Neural cell (in vitro differentiated cells): Measurements from ENCODE around the gene TNFSF11. TPM values are rescaled to one million over a fixed set of nuclear protein-coding genes. Genes with fewer than 3 reads are reported as not detected.

ENCODE experiments used
- H2AFZ ChIP-seq: fragments of 200-600, 300-800 bp; sonication (generic), shearing (Covaris generic); 2 replicates; pipeline ENCODE4 v1.6.0; 2014; ENCODE audit warnings: low read depth, mild to moderate bottlenecking, antibody characterized with exemption, low read length, moderate library complexity
- H3F3A ChIP-seq: fragments of 200-600 bp; shearing (Covaris generic); 2 replicates; pipeline ENCODE4 v1.6.1; 2016; ENCODE audit warnings: mild to moderate bottlenecking, moderate library complexity, mixed read lengths, antibody characterized with exemption, low read length; ENCODE audit not compliant: insufficient read depth, poor library complexity, severe bottlenecking
- H3K27ac ChIP-seq: fragments of 200-600, 300-800 bp; sonication (generic), shearing (Covaris generic); 2 replicates; pipeline ENCODE4 v1.5.1; 2014; ENCODE audit warnings: mild to moderate bottlenecking, low read length, moderate library complexity
- H3K27me3 ChIP-seq: fragments of 300-800, 200-600 bp; sonication (generic), shearing (Covaris generic); 2 replicates; pipeline ENCODE4 v1.6.0; 2014; ENCODE audit warnings: mild to moderate bottlenecking, low read depth, low read length, moderate library complexity; ENCODE audit not compliant: insufficient read depth
- H3K36me3 ChIP-seq: fragments of 300-800, 200-600 bp; sonication (generic), shearing (Covaris generic); 2 replicates; pipeline ENCODE4 v1.5.1; 2014; ENCODE audit warnings: mild to moderate bottlenecking, antibody characterized with exemption, low read length, moderate library complexity; ENCODE audit not compliant: insufficient read depth
- H3K4me2 ChIP-seq: fragments of 300-800, 200-600 bp; sonication (generic), shearing (Covaris generic); 2 replicates; pipeline ENCODE4 v1.6.0; 2014; ENCODE audit warnings: mild to moderate bottlenecking, low read length
- H3K4me3 ChIP-seq: fragments of 300-800, 200-600 bp; sonication (generic), shearing (Covaris generic); 2 replicates; pipeline ENCODE4 v1.5.1; 2014; ENCODE audit warnings: mild to moderate bottlenecking, low read length, moderate library complexity
- H3K79me2 ChIP-seq: fragments of 200-600 bp; shearing (Covaris generic); replicated peaks from 2 replicates; pipeline ENCODE4 v1.6.0; 2014; ENCODE audit warnings: mild to moderate bottlenecking, low read length, moderate library complexity; ENCODE audit not compliant: insufficient read depth
- H3K9ac ChIP-seq: fragments of 300-800, 200-600 bp; sonication (generic), shearing (Covaris generic); 2 replicates; pipeline ENCODE4 v1.6.1; 2016; ENCODE audit warnings: mild to moderate bottlenecking, low read length, mixed read lengths
- H3K9me2 ChIP-seq: fragments of 200-600 bp; shearing (Covaris generic); 2 replicates; pipeline ENCODE4 v1.6.1; 2016; ENCODE audit warnings: mild to moderate bottlenecking, low read length, mixed read lengths; ENCODE audit not compliant: insufficient read depth
- H3K9me3 ChIP-seq: fragments of 200-600, 300-800 bp; sonication (generic), shearing (Covaris generic); 2 replicates; pipeline ENCODE4 v1.6.1; 2016; ENCODE audit warnings: mild to moderate bottlenecking, mixed run types, low read length, moderate library complexity, mixed read lengths
- H4K20me1 ChIP-seq: fragments of 200-600 bp; shearing (Covaris generic); 2 replicates; pipeline ENCODE4 v1.6.1; 2016; ENCODE audit warnings: mild to moderate bottlenecking, mixed run types; ENCODE audit not compliant: insufficient read depth
- EP300 ChIP-seq: fragments of 450-650 bp; conservative IDR thresholded peaks from 2 replicates; pipeline ENCODE4 v1.6.1; 2014; ENCODE audit warnings: antibody characterized with exemption, mild to moderate bottlenecking, moderate library complexity; ENCODE audit not compliant: poor library complexity, severe bottlenecking
- EZH2 ChIP-seq: fragments of 200-600, 300-800 bp; shearing (Covaris generic), sonication (generic); IDR thresholded peaks from 2 replicates; pipeline ENCODE4 v1.6.1; 2014; ENCODE audit warnings: antibody characterized with exemption, low read length, borderline replicate concordance, mild to moderate bottlenecking; ENCODE audit not compliant: insufficient read depth, poor library complexity, severe bottlenecking
- MXI1 ChIP-seq: fragments of 450-650 bp; conservative IDR thresholded peaks from 2 replicates; pipeline ENCODE4 v1.6.1; 2014; ENCODE audit warnings: antibody characterized with exemption, mild to moderate bottlenecking; ENCODE audit not compliant: poor library complexity, severe bottlenecking
- POLR2AphosphoS5 ChIP-seq: IDR thresholded peaks from 2 replicates; pipeline ENCODE4 v1.6.1; 2012
- RAD21 ChIP-seq: fragments of 450-650 bp; conservative IDR thresholded peaks from 2 replicates; pipeline ENCODE4 v1.6.1; 2014; ENCODE audit warnings: antibody characterized with exemption, mild to moderate bottlenecking, moderate library complexity
- SMC3 ChIP-seq: fragments of 450-650 bp; conservative IDR thresholded peaks from 2 replicates; pipeline ENCODE4 v1.6.1; 2014; ENCODE audit warnings: antibody characterized with exemption, mild to moderate bottlenecking, moderate library complexity; ENCODE audit not compliant: poor library complexity
- TAF1 ChIP-seq: IDR thresholded peaks from 2 replicates; pipeline ENCODE4 v1.6.1; 2012; ENCODE audit warnings: low read depth
- polyA plus RNA-seq: library from polyadenylated mRNA; depleted of rRNA; stranded (reverse); fragments of >200 nt; gene quantifications from 2 replicates; pipeline ENCODE4 v1.2.3, GENCODE V29; 2014
- TF ChIP-seq, protein P1 (sequence below): fragments of 450-650 bp; IDR thresholded peaks from 2 replicates; pipeline ENCODE4 v1.5.1; 2014; ENCODE audit warnings: antibody characterized with exemption, mild to moderate bottlenecking, moderate library complexity; ENCODE audit not compliant: poor library complexity, severe bottlenecking
- TF ChIP-seq, protein P2 (sequence below): IDR thresholded peaks from 2 replicates; pipeline ENCODE4 v1.6.1; 2012; ENCODE audit warnings: borderline replicate concordance

Gene TNFSF11
- polyA plus RNA-seq, 1 donor from 2014 or later: not detected

- no peak overlapping the region for H3K4me2 ChIP-seq
- H3K9ac ChIP-seq: no peak overlapping the region
- H3K9me3 ChIP-seq: no peaks in the 10 kb centered on the region
- no peaks in the 10 kb centered on the region for H3K9me2 ChIP-seq
- no peaks in the 10 kb centered on the region for H4K20me1 ChIP-seq
- no peak overlapping the region for H3K27ac ChIP-seq
- H3K4me3 ChIP-seq: no peak overlapping the region
- H2AFZ ChIP-seq: no peak overlapping the region
- H3K79me2 ChIP-seq: no peaks in the 10 kb centered on the region
- TF ChIP-seq, protein P1, sequence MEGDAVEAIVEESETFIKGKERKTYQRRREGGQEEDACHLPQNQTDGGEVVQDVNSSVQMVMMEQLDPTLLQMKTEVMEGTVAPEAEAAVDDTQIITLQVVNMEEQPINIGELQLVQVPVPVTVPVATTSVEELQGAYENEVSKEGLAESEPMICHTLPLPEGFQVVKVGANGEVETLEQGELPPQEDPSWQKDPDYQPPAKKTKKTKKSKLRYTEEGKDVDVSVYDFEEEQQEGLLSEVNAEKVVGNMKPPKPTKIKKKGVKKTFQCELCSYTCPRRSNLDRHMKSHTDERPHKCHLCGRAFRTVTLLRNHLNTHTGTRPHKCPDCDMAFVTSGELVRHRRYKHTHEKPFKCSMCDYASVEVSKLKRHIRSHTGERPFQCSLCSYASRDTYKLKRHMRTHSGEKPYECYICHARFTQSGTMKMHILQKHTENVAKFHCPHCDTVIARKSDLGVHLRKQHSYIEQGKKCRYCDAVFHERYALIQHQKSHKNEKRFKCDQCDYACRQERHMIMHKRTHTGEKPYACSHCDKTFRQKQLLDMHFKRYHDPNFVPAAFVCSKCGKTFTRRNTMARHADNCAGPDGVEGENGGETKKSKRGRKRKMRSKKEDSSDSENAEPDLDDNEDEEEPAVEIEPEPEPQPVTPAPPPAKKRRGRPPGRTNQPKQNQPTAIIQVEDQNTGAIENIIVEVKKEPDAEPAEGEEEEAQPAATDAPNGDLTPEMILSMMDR: no peak
- TF ChIP-seq, protein P2, sequence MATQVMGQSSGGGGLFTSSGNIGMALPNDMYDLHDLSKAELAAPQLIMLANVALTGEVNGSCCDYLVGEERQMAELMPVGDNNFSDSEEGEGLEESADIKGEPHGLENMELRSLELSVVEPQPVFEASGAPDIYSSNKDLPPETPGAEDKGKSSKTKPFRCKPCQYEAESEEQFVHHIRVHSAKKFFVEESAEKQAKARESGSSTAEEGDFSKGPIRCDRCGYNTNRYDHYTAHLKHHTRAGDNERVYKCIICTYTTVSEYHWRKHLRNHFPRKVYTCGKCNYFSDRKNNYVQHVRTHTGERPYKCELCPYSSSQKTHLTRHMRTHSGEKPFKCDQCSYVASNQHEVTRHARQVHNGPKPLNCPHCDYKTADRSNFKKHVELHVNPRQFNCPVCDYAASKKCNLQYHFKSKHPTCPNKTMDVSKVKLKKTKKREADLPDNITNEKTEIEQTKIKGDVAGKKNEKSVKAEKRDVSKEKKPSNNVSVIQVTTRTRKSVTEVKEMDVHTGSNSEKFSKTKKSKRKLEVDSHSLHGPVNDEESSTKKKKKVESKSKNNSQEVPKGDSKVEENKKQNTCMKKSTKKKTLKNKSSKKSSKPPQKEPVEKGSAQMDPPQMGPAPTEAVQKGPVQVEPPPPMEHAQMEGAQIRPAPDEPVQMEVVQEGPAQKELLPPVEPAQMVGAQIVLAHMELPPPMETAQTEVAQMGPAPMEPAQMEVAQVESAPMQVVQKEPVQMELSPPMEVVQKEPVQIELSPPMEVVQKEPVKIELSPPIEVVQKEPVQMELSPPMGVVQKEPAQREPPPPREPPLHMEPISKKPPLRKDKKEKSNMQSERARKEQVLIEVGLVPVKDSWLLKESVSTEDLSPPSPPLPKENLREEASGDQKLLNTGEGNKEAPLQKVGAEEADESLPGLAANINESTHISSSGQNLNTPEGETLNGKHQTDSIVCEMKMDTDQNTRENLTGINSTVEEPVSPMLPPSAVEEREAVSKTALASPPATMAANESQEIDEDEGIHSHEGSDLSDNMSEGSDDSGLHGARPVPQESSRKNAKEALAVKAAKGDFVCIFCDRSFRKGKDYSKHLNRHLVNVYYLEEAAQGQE: no peak
- TF ChIP-seq TAF1 (no peak), MXI1 (no peak), SMC3 (no peak), EP300 (no peak), RAD21 (no peak), EZH2 (no peak), POLR2AphosphoS5 (no peak)
- no peaks in the 10 kb centered on the region for H3F3A ChIP-seq
- no peaks in the 10 kb centered on the region for H3K27me3 ChIP-seq
- no peaks in the 10 kb centered on the region for H3K36me3 ChIP-seq
Observed at GRCh38 chr13:42545842-42546241, 28.1 kb upstream of the TNFSF11 start.

- H3K9ac ChIP-seq: no peak overlapping the region
- no peaks in the 10 kb centered on the region for H3K9me3 ChIP-seq
- no peak overlapping the region for H2AFZ ChIP-seq
- H3K4me2 ChIP-seq: no peak overlapping the region
- no peaks in the 10 kb centered on the region for H4K20me1 ChIP-seq
- H3K79me2 ChIP-seq: no peaks in the 10 kb centered on the region
- no peaks in the 10 kb centered on the region for H3K27me3 ChIP-seq
- H3F3A ChIP-seq: no peaks in the 10 kb centered on the region
- no peaks in the 10 kb centered on the region for H3K36me3 ChIP-seq
- H3K4me3 ChIP-seq: no peak overlapping the region
- no peak overlapping the region for H3K27ac ChIP-seq
- TF ChIP-seq EZH2 (no peak), EP300 (no peak), RAD21 (no peak), SMC3 (no peak), MXI1 (no peak)
- TF ChIP-seq, protein P2: no peak
- H3K9me2 ChIP-seq: no peaks in the 10 kb centered on the region
Observed at GRCh38 chr13:42547612-42548011, 26.3 kb upstream of the TNFSF11 start.
